SK-N-SH (cell line): Measurements from ENCODE around the gene STYK1.

Experiments
- EZH2phosphoT487 ChIP-seq: fragments of 200-600 bp; sonication (generic); IDR thresholded peaks from 2 replicates; pipeline ENCODE4 v1.6.1; 2017; ENCODE audit warnings: low read depth, mixed run types, mild to moderate bottlenecking, antibody characterized with exemption, moderate library complexity, borderline replicate concordance
- NRF1 ChIP-seq: IDR thresholded peaks from 2 replicates; pipeline ENCODE4 v1.6.1; 2012; ENCODE audit warnings: low read depth, mild to moderate bottlenecking, low read length
- POLR2AphosphoS5 ChIP-seq: IDR thresholded peaks from 2 replicates; pipeline ENCODE4 v1.6.1; 2012; ENCODE audit warnings: low read depth, low read length
- YY1 ChIP-seq: IDR thresholded peaks from 2 replicates; pipeline ENCODE4 v1.4.0; 2012; ENCODE audit warnings: low read depth, mild to moderate bottlenecking
- TF ChIP-seq, protein P1 (sequence below): IDR thresholded peaks from 2 replicates; pipeline ENCODE4 v1.6.1; 2012; ENCODE audit warnings: mild to moderate bottlenecking, low read depth, low read length, moderate library complexity
- TF ChIP-seq, protein P2 (sequence below): fragments of 200-600 bp; sonication (generic); IDR thresholded peaks from 2 replicates; pipeline ENCODE4 v1.6.1; 2017; ENCODE audit warnings: antibody characterized with exemption, mild to moderate bottlenecking, moderate library complexity
- TF ChIP-seq, protein P3 (sequence below): IDR thresholded peaks from 2 replicates; pipeline ENCODE4; 2012

DNA sequence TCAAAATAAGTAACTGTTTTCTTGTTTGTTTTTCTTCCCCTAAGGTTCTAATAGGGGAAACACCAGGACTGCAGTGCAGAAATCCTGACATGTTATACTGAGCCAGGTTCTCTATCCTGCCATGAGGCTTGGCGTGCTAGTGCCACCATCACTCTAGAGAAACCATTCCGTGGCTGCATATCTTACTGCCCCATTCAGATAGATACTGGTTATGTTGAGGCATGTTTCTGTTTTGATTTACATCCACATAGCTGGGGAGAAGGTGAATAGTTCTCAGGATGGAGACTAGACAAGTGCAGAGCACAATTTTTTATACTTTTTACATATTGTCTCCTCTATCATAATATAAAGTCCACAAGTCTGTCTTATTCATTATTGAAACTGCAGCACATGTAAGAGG is 72.0 kb downstream of the STYK1 start:
- TF ChIP-seq, protein P1, sequence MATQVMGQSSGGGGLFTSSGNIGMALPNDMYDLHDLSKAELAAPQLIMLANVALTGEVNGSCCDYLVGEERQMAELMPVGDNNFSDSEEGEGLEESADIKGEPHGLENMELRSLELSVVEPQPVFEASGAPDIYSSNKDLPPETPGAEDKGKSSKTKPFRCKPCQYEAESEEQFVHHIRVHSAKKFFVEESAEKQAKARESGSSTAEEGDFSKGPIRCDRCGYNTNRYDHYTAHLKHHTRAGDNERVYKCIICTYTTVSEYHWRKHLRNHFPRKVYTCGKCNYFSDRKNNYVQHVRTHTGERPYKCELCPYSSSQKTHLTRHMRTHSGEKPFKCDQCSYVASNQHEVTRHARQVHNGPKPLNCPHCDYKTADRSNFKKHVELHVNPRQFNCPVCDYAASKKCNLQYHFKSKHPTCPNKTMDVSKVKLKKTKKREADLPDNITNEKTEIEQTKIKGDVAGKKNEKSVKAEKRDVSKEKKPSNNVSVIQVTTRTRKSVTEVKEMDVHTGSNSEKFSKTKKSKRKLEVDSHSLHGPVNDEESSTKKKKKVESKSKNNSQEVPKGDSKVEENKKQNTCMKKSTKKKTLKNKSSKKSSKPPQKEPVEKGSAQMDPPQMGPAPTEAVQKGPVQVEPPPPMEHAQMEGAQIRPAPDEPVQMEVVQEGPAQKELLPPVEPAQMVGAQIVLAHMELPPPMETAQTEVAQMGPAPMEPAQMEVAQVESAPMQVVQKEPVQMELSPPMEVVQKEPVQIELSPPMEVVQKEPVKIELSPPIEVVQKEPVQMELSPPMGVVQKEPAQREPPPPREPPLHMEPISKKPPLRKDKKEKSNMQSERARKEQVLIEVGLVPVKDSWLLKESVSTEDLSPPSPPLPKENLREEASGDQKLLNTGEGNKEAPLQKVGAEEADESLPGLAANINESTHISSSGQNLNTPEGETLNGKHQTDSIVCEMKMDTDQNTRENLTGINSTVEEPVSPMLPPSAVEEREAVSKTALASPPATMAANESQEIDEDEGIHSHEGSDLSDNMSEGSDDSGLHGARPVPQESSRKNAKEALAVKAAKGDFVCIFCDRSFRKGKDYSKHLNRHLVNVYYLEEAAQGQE, result no peak
- no peak for TF ChIP-seq POLR2AphosphoS5
- TF ChIP-seq, protein P2, sequence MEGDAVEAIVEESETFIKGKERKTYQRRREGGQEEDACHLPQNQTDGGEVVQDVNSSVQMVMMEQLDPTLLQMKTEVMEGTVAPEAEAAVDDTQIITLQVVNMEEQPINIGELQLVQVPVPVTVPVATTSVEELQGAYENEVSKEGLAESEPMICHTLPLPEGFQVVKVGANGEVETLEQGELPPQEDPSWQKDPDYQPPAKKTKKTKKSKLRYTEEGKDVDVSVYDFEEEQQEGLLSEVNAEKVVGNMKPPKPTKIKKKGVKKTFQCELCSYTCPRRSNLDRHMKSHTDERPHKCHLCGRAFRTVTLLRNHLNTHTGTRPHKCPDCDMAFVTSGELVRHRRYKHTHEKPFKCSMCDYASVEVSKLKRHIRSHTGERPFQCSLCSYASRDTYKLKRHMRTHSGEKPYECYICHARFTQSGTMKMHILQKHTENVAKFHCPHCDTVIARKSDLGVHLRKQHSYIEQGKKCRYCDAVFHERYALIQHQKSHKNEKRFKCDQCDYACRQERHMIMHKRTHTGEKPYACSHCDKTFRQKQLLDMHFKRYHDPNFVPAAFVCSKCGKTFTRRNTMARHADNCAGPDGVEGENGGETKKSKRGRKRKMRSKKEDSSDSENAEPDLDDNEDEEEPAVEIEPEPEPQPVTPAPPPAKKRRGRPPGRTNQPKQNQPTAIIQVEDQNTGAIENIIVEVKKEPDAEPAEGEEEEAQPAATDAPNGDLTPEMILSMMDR, result no peak
- no peak for TF ChIP-seq EZH2phosphoT487
- TF ChIP-seq, protein P3, sequence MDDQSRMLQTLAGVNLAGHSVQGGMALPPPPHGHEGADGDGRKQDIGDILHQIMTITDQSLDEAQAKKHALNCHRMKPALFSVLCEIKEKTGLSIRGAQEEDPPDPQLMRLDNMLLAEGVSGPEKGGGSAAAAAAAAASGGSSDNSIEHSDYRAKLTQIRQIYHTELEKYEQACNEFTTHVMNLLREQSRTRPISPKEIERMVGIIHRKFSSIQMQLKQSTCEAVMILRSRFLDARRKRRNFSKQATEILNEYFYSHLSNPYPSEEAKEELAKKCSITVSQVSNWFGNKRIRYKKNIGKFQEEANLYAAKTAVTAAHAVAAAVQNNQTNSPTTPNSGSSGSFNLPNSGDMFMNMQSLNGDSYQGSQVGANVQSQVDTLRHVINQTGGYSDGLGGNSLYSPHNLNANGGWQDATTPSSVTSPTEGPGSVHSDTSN, result no peak
- no peak for TF ChIP-seq NRF1
- no peak for TF ChIP-seq YY1
